ENCODE results near the gene SLC13A5.
"Not testable (repeated sequence)": the region's sequence is repeated elsewhere in the genome, so short reads cannot be mapped to it uniquely, and the experiment has no call there.

- not testable (repeated sequence) for TF ChIP-seq CTCF, POLR2A (IDR thresholded peaks at IDR 0.05)
Observed at GRCh38 chr17:6663200-6663599, 50.0 kb downstream of the SLC13A5 start.

All from heart left ventricle (tissue), 13 donors.